ENCODE measurements around the gene RAMAC.
"Not testable (repeated sequence)": the region's sequence is repeated elsewhere in the genome, so short reads cannot be mapped to it uniquely, and the experiment has no call there.

RAMAC gene

DNA sequence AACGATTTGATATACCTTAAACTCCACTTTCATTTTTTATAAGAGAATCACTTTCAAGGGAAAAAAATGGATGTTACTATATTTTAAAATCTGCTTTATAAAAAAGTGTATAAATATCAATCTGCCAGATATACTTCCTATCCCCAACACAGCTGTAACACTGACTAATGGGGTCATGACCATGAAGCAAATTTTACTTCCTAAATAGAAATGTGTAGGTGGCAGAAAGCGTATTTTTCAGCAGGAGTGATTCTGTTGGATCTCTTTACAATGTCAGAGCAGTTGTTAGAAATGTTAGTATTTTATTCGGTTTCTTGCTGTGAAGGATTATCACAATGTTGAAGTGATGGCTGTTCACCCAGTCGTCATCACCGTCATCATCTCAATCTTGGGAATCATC, 30.9 kb downstream of the RAMAC start:
- no peak for DNase-seq

DNA sequence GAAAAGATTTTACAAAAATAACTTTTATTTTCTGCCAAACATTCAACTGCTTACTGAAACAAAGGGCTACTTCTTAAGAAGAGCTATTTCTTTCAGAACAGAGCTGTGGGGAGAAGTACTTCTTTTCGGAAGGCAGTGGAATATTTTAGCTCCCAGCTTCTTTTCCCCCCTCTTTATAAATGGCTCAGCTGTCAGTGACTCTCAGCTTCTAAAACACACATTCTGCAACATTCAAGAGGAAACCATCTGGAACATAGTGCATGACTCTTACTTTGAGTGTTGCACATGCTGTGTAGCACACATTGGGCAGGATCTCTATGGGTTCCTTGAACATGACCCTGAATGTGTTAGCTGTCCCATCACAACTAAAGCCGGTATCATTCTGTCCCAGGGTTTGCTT, 32.4 kb downstream of the RAMAC start:
- DNase-seq, result no peak

DNA sequence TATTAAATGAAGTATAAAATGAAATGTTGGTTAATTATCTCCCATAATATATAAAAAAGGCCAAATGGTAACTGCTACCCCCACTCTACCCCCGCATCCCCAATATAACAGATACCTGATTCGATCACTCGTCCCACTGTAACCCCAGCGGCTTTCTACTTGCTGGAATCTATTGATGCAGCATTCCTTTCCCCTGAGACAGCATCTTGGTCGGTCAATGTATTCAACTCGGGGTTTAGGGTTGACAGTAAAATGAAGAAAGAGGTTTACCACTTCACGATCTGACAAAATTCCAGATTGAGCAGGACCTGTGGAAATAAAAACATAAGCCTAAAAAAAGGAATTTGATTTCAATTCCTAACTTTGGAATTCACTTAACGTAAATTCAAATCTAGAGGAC, 44.0 kb downstream of the RAMAC start:
- no peak for DNase-seq

DNA sequence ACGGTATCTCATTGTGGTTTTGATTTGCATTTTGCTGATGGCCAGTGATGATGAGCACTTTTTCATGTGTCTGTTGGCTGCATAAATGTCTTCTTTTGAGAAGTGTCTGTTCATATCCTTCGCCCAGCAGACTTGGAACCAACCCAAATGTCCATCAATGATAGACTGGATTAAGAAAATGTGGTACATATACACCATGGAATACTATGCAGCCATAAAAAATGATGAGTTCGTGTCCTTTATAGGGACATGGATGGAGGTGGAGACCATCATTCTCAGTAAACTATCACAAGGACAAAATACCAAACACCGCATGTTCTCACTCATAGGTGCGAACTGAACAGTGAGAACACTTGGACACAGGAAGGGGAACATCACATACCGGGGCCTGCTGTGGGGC, 45.2 kb downstream of the RAMAC start:
- DNase-seq, result not testable (repeated sequence)

DNA sequence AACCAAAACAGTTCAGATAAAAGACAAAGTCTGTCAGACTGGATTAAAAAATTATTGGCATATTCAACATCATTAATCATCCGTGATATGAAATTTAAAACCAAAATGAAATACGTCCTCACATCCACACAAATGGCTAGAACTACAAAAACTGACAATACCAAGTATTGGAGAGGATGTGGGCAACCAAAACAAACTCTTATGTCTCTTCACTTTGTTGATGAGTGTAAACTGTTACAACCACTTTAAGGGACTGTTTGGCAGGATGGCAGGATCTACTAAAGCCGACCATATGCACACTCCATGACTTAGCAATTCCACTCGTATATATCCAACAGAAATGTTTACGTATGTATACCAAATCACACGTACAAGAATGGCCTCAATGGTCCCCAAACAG, 50.2 kb downstream of the RAMAC start:
- DNase-seq, result no peak

DNA sequence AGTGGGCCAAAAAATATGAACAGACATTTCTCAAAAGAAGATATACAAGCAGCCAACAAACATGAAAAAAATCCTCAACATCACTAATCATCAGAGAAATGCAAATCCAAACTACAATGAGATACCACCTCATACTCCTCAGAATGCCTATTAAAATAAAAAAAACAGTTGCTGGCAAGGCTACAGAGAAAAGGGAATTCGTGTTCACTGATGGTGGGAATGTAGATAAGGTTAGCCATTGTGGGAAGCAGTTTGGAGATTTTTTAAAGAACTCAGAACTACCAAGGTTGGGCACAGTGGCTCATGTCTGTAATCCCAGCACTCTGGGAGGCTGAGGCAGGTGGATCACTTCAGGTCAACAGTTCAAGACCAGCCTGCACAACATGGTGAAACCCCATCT, 53.2 kb downstream of the RAMAC start:
- DNase-seq, result no peak

Data from DMS 273 treated with DMSO at 0.1 percent for 48 hours (cell line).